ENCODE measurements around the gene ADRA2A. TPM values are rescaled to one million over a fixed set of nuclear protein-coding genes. Genes with fewer than 3 reads are reported as not detected.

ADRA2A gene
- total and polyA plus RNA-seq, 10 of the 15 experiments (the other 5 are each of a cell fraction or from before 2014, with no cell fraction given) = 0.08 TPM; not detected in 9

GRCh38 chr10:111098679-111099437, 22.0 kb downstream of the ADRA2A start:
- BruUV-seq (replicated peaks) = no TSS peak

More at GRCh38 chr10:111098679-111099437, 22.0 kb downstream of the ADRA2A start:
- H3K9me3 ChIP-seq (replicated peaks; ENCODE audit: control insufficient read depth, insufficient read depth, low read length) = no peaks in the 10 kb centered on the region
- H3K79me2 ChIP-seq (ENCODE audit: control insufficient read depth, insufficient read depth, low read length) = no peaks in the 10 kb centered on the region
- ChIA-PET POLR2A (no interaction called here), SMC1A (ENCODE audit: uncharacterized antibody, unreplicated experiment) (interaction anchor here (0.7 to 1.1 kb wide), 2 partner anchors 19 to 238 kb away, joined by 3 read pairs; no protein-coding TSS in a partner anchor), CTCF (interaction anchor here (0.8 kb wide), 1 partner anchor 352 kb away, joined by 4 read pairs; no protein-coding TSS in a partner anchor), RAD21 (ENCODE audit: unreplicated experiment) (interaction anchor here (0.8 kb wide), 1 partner anchor 353 kb away, joined by 3 read pairs; no protein-coding TSS in a partner anchor)
- DNase-seq (ENCODE audit: low read depth, low spot score) (no peak), ATAC-seq (0 out of 3 replicates have a peak, but pooled peaks have one; percentile 16), FAIRE-seq (no peak)
- H3K4me1 ChIP-seq (ENCODE audit: control insufficient read depth, insufficient read depth, low read length) = no peaks in the 10 kb centered on the region
- in situ Hi-C loops (cut with MboI) = no loop called here
- no peak overlapping the region for H2AFZ ChIP-seq (ENCODE audit: control insufficient read depth, low read depth, low read length)
- H3K36me3 ChIP-seq (ENCODE audit: control insufficient read depth in 2 of 2, insufficient read depth in 2 of 2, low read length in 1 of 2) = no peaks in the 10 kb centered on the region
- H3K4me3 ChIP-seq = no peak overlapping the region
- WGBS (ENCODE audit: insufficient coverage, insufficient replicate concordance, low lambda C conversion rate, missing lambda C conversion rate) = 0% methylated on average over 1 of the region's 1 CpG
- intact Hi-C loops (cut with micrococcal nuclease; ENCODE audit: unreplicated experiment) = no loop called here
- no peak overlapping the region for H3K4me2 ChIP-seq (ENCODE audit: control insufficient read depth, insufficient read depth)
- H4K20me1 ChIP-seq (ENCODE audit: control insufficient read depth, insufficient read depth) = no peaks in the 10 kb centered on the region
- TF ChIP-seq RAD21 (IDR thresholded peaks at IDR 0.05; ENCODE audit: insufficient read depth, low read depth, low read length) (0 out of 2 replicates have a peak, but pooled peaks have one; percentile 22), FOS (IDR thresholded peaks at IDR 0.05; ENCODE audit: borderline replicate concordance, extremely low read depth, insufficient read length) (no peak), MXI1 (IDR thresholded peaks at IDR 0.05; ENCODE audit: low read depth, low read length) (no peak), GATAD2B (conservative IDR thresholded peaks at IDR 0.05; ENCODE audit: low read depth) (no peak), CTCF (IDR thresholded peaks at IDR 0.05 in 2 of 3, conservative IDR thresholded peaks at IDR 0.05 in 1 of 3; ENCODE audit: control insufficient read depth in 2 of 3, extremely low read depth in 1 of 3, insufficient read depth in 1 of 3, low read depth in 3 of 3, low read length in 3 of 3) (peak in 2 of 3 experiments; percentile 11 to 23; a peak in 2 of 6 replicates), SMC3 (IDR thresholded peaks at IDR 0.05; ENCODE audit: borderline replicate concordance, low read length) (no peak), CREB1 (IDR thresholded peaks at IDR 0.05; ENCODE audit: low read depth) (no peak), CBX3 (IDR thresholded peaks at IDR 0.05; ENCODE audit: borderline replicate concordance, low read depth) (no peak), HDGF (IDR thresholded peaks at IDR 0.05) (no peak)
- no peak overlapping the region for H3K9ac ChIP-seq (ENCODE audit: control insufficient read depth, insufficient read depth, low read length)
- H3K27me3 ChIP-seq (replicated peaks in 1 of 2; ENCODE audit: control insufficient read depth in 2 of 2, insufficient read depth in 2 of 2, low read length in 1 of 2) = peaks cover 0 to 1% of the 10 kb centered on the region in 2 experiments; a peak in 1 of 4 replicates
- no peak overlapping the region for H3K27ac ChIP-seq (ENCODE audit: control insufficient read depth, insufficient read depth)

Data from GM12878 (cell line).